Tibial nerve (tissue), 4 donors: ENCODE data around the gene ARHGAP26. TPM values are rescaled to one million over a fixed set of nuclear protein-coding genes. Genes with fewer than 3 reads are reported as not detected.

Experiments
- DNase-seq, 2 donors: peaks; one replicate each; pipeline ENCODE4 v3.0.0-alpha.2; 2019; ENCODE audit warnings: low spot score in 2 of 2
- H3K27ac ChIP-seq, 4 donors: fragments of 200-600 bp; sonication (generic) in 3 of 4; one replicate each; pipeline ENCODE4 v1.5.1; 2017 to 2019; ENCODE audit warnings: mild to moderate bottlenecking in 1 of 4
- H3K27me3 ChIP-seq, 2 donors: fragments of 200-600 bp; sonication (generic) in 1 of 2; one replicate each; pipeline versions ENCODE4 v1.5.1 to v1.6.0; 2017 to 2019
- H3K36me3 ChIP-seq, 3 donors: fragments of 200-600 bp; sonication (generic); one replicate each; pipeline ENCODE4 v1.5.1; 2018 to 2019
- H3K4me1 ChIP-seq, 4 donors: fragments of 200-600 bp; sonication (generic) in 3 of 4; one replicate each; pipeline ENCODE4 v1.5.1; 2017 to 2019
- H3K4me3 ChIP-seq, 4 donors: fragments of 200-600 bp; sonication (generic) in 3 of 4; one replicate each; pipeline ENCODE4 v1.5.1; 2017 to 2019; ENCODE audit warnings: mild to moderate bottlenecking in 1 of 4, moderate library complexity in 1 of 4
- H3K9me3 ChIP-seq, 4 donors: fragments of 200-600 bp; sonication (generic) in 3 of 4; one replicate each; pipeline ENCODE4 v1.5.1; 2017 to 2019
- EP300 ChIP-seq, 2 donors: sonication (generic); formaldehyde crosslinking; IDR thresholded peaks; one replicate each; pipeline ENCODE4 v1.6.1; 2017; ENCODE audit warnings: antibody characterized with exemption in 2 of 2, mild to moderate bottlenecking in 1 of 2
- POLR2A ChIP-seq, 2 donors: fragments of 450-650 bp; IDR thresholded peaks; one replicate each; pipeline ENCODE4 v1.6.1; 2017; ENCODE audit warnings: antibody characterized with exemption in 2 of 2, mild to moderate bottlenecking in 2 of 2, moderate library complexity in 2 of 2
- WGBS, 2 donors: methylation state at CpG; one replicate each; pipeline ENCODE4 v1.1.5; 2018; 5-methylcytosine and 5-hydroxymethylcytosine counted together
- total RNA-seq, 4 donors: library from RNA; depleted of rRNA; stranded (reverse); fragments of >200 nt; gene quantifications; one replicate each; pipeline ENCODE4 v1.1.0, GENCODE V29; 2016
- TF ChIP-seq, protein P1 (sequence below), 5 experiments: fragments of 200-600 bp in 3 of 5; fragments of 450-650 bp in 2 of 5; sonication (generic) in 3 of 5; IDR thresholded peaks; one replicate each; pipeline ENCODE4 v1.5.1; 2016 to 2019; ENCODE audit warnings: antibody characterized with exemption in 5 of 5, mild to moderate bottlenecking in 3 of 5, moderate library complexity in 2 of 5

The ARHGAP26 gene
- total RNA-seq, 4 donors from 2014 or later = 33.7 to 77.8 (median 57.8) TPM

DNA sequence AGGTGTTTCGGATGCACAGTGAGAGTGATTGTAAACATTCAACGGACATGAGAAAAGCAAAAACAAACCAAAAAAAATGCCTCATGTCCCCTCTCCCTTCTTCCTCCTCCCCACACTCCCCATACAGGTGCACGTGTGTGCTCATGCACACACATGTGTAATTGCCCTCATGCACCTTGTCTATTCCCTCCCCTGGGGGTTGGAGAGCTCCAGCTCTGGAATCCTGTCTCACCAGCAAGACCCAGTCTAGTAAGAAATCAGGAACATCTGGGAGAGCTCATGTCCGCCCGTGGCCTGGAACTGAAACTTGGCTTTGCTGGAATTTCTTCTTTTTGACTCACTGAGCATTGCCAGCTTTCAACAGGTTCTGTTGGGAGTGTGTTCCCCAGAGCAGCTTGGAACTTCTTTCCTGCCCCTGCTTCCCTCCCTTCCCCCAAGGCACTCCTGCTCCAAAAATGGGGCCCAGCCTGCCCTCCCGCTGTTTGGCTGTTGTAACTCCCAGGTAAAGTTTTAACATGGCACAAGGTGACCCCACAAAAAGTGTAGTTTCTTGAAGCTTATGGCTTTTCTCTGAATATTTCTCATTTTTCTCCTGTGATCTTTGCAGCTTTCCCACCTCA lies 443.2 kb downstream of the ARHGAP26 start:
- WGBS, 2 donors = 59 to 69% methylated on average over 6 of the region's 6 CpGs

DNA sequence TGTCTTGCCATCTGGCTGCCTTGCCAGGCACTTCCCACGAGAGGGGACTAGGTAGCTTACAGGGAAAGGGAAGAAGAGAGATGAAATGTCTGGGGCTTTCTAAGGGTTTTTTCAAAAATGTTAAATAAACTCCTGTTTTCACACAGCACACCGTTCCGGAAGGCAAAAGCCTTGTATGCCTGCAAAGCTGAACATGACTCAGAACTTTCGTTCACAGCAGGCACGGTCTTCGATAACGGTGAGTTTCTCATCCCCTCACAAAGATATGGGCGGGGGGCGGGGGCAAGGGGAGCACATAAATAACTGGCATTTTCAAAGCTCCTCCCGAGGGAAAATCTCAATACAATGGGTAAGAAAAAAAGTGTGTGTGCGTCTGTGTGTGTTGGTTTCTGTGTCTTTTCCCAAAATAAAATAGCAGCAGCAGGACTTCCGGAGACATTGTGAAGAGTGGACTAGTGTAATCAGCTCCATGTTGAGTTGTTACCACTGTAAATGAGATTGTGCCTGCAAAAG lies 443.7 kb downstream of the ARHGAP26 start:
- H3K4me3 ChIP-seq = no peak overlapping the region
- no peaks in the 10 kb centered on the region for H3K27me3 ChIP-seq
- 59 to 61% methylated on average over 12 of the region's 12 CpGs for WGBS, 2 donors
- H3K27ac ChIP-seq = peak overlapping the region in 2 of 4 donors; percentile 3 to 32
- H3K9me3 ChIP-seq = no peaks in the 10 kb centered on the region
- peaks cover 0 to 28% (median 4%) of the 10 kb centered on the region in 3 donors for H3K36me3 ChIP-seq
- TF ChIP-seq, protein P1, sequence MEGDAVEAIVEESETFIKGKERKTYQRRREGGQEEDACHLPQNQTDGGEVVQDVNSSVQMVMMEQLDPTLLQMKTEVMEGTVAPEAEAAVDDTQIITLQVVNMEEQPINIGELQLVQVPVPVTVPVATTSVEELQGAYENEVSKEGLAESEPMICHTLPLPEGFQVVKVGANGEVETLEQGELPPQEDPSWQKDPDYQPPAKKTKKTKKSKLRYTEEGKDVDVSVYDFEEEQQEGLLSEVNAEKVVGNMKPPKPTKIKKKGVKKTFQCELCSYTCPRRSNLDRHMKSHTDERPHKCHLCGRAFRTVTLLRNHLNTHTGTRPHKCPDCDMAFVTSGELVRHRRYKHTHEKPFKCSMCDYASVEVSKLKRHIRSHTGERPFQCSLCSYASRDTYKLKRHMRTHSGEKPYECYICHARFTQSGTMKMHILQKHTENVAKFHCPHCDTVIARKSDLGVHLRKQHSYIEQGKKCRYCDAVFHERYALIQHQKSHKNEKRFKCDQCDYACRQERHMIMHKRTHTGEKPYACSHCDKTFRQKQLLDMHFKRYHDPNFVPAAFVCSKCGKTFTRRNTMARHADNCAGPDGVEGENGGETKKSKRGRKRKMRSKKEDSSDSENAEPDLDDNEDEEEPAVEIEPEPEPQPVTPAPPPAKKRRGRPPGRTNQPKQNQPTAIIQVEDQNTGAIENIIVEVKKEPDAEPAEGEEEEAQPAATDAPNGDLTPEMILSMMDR (IDR thresholded peaks at IDR 0.05) = no peak
- no peak for TF ChIP-seq POLR2A (IDR thresholded peaks at IDR 0.05)
- no peak for TF ChIP-seq EP300 (IDR thresholded peaks at IDR 0.05)
- DNase-seq = no peak
- H3K4me1 ChIP-seq = peaks cover 0 to 23% (median 5%) of the 10 kb centered on the region in 4 donors

More for the DNA sequence above, 443.2 kb downstream of the ARHGAP26 start:
- peaks cover 0 to 23% (median 5%) of the 10 kb centered on the region in 4 donors for H3K4me1 ChIP-seq
- peak overlapping the region in 2 of 4 donors; percentile 3 to 32 for H3K27ac ChIP-seq
- TF ChIP-seq POLR2A (IDR thresholded peaks at IDR 0.05) (no peak), EP300 (IDR thresholded peaks at IDR 0.05) (no peak)
- TF ChIP-seq, protein P1 (IDR thresholded peaks at IDR 0.05) = no peak
- DNase-seq = no peak
- peaks cover 0 to 28% (median 4%) of the 10 kb centered on the region in 3 donors for H3K36me3 ChIP-seq
- H3K9me3 ChIP-seq = no peaks in the 10 kb centered on the region
- no peaks in the 10 kb centered on the region for H3K27me3 ChIP-seq
- H3K4me3 ChIP-seq = no peak overlapping the region

DNA sequence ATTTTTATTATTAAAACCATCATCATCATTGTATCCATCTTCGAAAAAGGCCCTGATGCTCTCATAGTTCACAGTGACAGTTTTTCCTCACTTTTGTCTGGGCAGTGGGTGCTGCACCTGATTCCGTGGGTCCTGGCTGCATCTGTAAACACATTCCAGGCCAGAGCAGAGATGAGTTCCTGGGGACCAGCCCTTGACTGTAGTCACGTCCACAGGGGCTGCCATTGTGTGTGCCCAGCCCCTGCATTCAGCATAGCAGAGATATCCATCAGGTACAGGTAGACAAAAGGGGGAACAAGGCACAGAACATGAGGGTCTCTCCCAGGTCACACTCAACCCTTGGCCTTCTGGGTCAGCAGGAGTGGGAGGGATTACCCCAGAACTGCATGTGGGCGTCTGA lies 444.3 kb downstream of the ARHGAP26 start:
- Histone ChIP-seq H3K4me3 (no peak overlapping the region), H3K36me3 (peaks cover 0 to 28% (median 4%) of the 10 kb centered on the region in 3 donors), H3K4me1 (peaks cover 0 to 23% (median 5%) of the 10 kb centered on the region in 4 donors), H3K27me3 (no peaks in the 10 kb centered on the region), H3K27ac (no peak overlapping the region), H3K9me3 (no peaks in the 10 kb centered on the region)
- TF ChIP-seq EP300 (IDR thresholded peaks at IDR 0.05) = no peak
- DNase-seq = no peak
- 90 to 91% methylated on average over 4 of the region's 4 CpGs for WGBS, 2 donors

DNA sequence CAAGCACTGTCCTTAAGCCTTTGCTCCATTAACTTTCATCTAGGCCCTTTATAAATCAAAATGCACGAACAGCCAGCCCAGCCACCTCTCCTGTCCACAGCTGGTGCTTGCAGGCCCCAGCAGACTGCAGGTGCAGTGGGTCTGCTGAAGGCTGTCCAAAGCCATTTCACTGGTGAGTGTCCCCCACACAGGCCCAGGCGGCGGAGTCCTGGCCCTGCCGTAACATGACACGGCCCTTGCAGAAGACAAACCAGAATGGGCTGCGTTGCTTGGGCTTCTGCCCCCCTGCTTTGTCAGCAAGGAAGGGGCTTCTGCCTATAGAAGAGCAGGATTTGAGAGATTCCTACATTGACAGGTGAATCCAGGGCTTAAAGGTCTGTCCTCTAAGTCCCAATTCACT lies 444.7 kb downstream of the ARHGAP26 start:
- TF ChIP-seq EP300 (IDR thresholded peaks at IDR 0.05) = no peak
- TF ChIP-seq, protein P1 (IDR thresholded peaks at IDR 0.05) = no peak
- no peak for TF ChIP-seq POLR2A (IDR thresholded peaks at IDR 0.05)
- Histone ChIP-seq H3K36me3 (peaks cover 0 to 28% (median 4%) of the 10 kb centered on the region in 3 donors), H3K27me3 (no peaks in the 10 kb centered on the region), H3K9me3 (no peaks in the 10 kb centered on the region), H3K27ac (no peak overlapping the region), H3K4me1 (peaks cover 0 to 27% (median 5%) of the 10 kb centered on the region in 4 donors), H3K4me3 (no peak overlapping the region)
- no peak for DNase-seq
- WGBS, 2 donors = 83% methylated on average over 6 of the region's 6 CpGs

DNA sequence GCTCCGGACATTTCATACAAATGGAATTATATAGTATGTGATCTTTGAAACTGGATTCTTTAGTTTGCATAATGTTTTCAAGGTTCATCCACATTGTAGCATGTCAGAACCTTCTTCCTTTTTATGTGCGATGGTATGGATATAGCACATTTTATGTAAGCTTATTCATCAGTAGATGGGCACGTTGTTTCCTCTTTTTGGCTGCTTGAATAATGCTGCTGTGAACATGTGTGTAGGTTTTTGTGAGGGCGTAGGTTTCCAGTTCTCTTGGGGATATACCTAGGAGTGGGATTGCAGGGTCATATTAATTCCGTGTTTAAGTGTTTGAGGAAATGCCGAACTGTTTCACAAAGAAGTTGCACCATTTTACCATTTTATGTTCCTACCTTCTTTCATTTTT lies 445.5 kb downstream of the ARHGAP26 start:
- Histone ChIP-seq H3K27ac (no peak overlapping the region), H3K9me3 (no peaks in the 10 kb centered on the region), H3K36me3 (peaks cover 0 to 28% (median 4%) of the 10 kb centered on the region in 3 donors), H3K4me1 (peaks cover 0 to 32% (median 5%) of the 10 kb centered on the region in 4 donors), H3K4me3 (no peak overlapping the region), H3K27me3 (no peaks in the 10 kb centered on the region)
- 89 to 90% methylated on average over 6 of the region's 6 CpGs for WGBS, 2 donors
- DNase-seq = no peak
- TF ChIP-seq POLR2A (IDR thresholded peaks at IDR 0.05) = no peak
- no peak for TF ChIP-seq EP300 (IDR thresholded peaks at IDR 0.05)
- TF ChIP-seq, protein P1 (IDR thresholded peaks at IDR 0.05) = no peak
